HG03521 (cell line): ENCODE measurements around the gene PTPRA.

Experiments
- ATAC-seq: cut with Tn5 transposase; IDR thresholded peaks from one replicate; pipeline ENCODE4 v1.9.1; 2021; ENCODE audit warnings: mild to moderate bottlenecking, moderate library complexity; ENCODE audit not compliant: unreplicated experiment

PTPRA gene

DNA sequence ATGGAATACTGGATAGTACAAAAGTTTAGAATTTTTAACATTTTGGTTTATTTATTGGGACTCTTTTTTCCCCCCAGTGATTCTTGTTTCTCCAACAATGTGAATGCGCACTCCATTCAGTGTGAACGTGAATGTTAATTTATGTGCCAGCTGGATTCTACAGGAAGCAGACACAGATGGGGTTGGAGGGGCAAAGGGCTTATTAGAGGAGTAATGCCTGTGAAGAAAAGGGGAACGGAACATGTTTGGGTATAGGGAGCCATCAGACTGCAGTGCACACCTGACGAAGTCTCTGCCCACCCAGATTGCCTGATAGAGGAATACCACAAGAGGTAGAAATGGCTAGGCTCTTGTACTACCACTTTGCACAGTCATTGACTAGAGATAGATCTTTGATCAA lies 48.2 kb downstream of the PTPRA start:
- no peak for ATAC-seq

DNA sequence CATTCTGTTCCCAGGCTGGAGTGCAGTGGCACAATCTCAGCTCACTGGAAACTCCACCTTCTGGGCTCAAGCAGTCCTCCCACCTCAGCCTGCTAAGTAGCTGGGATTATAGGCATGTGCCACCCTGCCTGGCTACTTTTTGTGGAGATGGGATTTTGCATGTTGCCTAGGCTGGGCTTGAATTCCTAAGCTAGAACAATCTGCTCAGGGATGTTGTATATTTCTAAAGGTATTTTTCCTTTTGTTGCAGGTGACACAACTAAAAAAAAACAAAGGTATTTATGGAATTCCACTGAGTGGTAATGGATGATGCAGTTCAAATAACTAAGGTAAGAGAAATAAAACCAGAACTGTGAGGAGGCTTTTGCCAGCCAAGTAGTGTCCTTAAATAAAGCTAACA lies 49.7 kb downstream of the PTPRA start:
- ATAC-seq = no peak

DNA sequence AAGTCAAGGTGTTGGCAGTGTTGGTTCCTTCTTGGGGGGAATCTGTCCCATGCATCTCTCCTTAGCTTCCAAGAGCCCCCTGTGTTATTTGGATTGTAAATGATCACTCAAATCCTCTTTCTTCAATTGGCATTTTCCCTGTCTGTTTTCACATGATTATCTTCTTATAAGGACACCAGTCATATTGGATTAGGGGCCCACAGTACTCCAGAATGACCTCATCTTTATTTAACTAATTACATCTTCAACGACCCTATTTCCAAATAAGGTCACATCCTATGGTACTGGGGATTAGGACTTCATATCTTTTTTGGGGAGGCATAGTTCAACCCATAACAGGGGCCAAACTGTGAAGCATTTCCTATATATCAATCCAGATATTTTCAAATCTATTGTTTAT lies 57.3 kb downstream of the PTPRA start:
- ATAC-seq = no peak

DNA sequence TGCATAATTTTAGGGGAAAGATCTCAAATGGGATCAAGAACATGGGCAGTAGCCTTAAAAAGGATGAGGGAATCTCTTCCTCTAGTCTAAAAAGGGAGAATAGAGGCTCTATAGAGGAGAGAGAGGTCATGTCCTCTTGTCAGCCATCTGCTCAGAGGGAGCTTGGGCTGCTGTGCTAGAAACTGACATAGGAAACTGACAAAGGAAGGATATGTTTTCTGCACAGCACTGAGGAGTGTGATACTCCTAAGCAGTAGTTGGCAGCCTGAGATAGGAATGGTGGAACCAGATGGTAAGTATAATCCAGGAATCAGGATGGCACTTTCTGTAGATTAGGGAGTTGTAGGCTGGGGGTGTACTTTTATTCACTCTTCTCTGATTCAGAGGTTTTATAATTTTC lies 59.2 kb downstream of the PTPRA start:
- no peak for ATAC-seq

DNA sequence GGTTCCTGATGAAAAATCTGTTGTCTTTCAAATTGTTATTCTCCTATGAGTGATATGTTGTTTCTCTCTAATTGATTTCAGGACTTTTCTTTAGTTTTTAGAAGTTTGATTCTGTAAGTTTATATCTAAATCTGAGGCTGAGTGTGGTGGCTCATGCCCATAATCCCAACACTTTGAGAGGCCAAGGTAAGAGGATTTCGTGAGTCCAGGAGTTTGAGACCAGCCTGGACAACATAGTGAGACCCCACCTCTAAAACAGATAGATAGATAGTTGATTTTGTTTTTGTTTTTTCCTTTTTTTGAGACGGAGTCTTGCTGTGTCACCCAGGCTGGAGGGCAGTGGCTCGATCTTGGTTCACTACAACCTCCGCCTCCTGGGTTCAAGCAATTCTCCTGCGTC lies 64.6 kb downstream of the PTPRA start:
- ATAC-seq = no peak

DNA sequence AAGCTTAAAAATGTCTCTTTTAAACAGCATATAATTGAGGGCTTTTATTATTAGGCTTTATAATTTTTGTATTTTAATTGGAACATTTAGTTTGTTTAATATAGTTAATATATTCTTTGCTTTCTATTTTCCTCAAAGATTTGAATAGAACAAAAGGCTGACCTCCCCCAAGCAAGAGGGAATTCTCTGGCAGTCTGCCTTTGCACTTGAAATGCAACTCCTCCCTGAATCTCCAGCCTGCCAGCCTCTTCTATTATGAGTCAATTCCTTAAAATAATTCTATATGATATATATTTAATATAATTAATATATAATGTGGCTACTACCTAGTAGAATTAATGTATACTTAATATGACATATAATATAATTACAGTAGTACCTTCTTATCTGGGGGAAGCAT lies 69.2 kb downstream of the PTPRA start:
- no peak for ATAC-seq

DNA sequence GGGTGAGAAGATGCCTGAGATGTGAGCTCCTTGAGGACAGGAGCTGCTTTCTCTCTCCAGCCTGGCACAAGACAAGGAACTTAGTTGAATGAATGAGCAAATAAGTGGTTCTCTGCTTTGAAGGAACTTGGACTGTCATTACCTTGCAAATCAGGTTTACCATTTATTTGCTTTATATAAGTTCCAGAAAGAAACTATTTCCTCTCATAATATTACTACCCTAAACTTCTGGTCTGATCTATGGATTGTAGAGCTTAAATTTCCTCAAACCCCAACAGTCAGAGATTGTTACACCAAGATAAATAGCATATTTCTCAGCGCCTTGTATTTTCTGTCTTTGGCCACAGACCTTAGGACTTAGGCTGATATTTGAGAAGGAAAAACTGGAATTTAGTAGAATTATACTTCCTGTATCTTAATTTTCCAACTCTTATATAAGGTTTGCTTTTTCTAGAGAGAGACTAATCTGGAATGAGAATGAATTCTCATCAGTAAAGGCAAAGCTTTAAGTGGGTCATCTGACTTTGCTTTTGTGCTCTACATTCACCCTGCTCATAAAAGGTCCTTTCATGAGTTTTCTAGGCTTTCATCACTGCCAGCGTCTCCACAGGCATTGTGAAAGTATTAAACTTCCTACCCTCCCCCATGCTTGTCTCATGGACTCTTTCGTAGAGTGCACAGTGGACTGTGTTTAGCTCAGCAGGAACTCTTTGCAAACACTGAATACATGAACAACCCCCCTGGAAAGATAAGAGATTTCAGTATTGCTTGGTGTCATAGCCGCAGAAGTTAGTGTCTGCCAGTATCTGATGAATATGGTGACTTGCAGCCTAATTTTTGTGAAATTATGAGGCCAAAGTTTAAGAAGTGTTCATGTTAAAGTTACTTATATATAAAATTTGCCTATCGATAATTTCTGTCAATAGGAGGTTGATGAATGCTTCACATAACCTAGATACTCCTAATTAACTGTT lies 74.0 kb downstream of the PTPRA start:
- ATAC-seq = no peak

DNA sequence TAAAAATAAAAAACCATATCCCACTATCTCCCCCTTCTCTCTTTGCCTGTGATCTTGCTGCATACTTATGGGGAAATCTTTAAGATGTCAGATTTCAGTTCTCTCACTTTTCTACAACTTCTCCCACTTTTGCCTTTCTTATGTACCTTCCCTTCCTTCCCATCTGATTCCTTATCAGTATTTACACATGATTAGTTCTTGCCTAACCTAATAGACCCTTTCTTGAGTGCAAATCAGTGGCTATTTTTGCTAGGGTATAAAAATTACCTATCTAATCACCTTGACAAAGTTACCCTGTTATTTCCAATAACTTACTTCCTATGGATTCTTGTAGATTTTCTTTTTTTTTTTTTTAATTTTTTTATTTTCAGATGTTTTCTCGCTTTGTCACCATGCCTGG lies 75.7 kb downstream of the PTPRA start:
- no peak for ATAC-seq

DNA sequence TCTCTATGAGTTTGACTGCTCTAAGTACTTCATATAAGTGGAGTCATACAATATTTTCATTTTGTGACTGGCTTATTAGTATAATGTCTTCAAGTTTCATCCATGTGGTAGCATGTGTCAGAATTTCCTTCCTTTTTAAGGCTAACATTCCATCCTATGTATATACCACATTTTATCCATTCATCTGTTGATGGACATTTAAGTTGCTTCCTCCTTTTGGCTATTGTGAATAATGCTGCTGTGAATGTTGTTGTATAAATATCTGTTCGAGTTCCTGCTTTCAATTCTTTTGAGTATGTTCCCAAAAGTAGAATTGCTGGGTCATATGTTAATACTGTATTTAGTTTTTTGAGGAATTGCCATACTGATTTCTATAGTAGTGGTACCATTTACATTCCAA lies 79.5 kb downstream of the PTPRA start:
- ATAC-seq = no peak

DNA sequence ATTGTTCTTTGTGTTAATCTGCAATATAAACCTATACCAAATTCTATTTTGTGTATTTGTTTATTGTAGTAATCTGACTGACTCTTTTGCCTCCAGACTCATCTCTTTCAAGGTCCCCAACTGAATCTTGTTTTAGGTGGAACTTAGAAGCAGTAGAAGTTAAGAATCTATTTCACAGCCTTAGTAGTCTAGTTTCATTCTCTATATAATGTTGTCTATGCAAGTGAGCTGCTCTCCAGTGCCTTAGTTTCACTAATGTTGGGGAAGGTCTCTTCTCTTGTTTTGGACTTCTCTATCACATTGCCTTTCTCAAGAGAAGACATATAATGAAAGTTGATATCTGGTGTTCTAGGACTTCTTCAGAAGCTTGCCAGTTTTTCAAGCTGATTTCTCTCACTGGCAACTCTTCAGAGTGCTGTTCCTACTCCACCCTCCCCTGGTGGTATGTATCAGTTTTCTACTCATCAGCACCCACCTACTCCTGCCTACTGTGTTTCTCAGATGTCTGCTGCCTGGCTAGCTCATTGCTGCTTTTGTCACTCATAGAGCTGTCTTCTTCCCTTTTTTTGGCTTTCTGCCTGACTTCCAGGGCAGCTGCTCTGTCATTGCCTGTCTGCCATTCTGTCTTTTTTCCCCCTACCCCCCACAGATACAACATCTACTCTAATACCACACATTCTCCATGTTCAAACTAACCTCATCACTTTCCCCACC lies 82.1 kb downstream of the PTPRA start:
- ATAC-seq = no peak

DNA sequence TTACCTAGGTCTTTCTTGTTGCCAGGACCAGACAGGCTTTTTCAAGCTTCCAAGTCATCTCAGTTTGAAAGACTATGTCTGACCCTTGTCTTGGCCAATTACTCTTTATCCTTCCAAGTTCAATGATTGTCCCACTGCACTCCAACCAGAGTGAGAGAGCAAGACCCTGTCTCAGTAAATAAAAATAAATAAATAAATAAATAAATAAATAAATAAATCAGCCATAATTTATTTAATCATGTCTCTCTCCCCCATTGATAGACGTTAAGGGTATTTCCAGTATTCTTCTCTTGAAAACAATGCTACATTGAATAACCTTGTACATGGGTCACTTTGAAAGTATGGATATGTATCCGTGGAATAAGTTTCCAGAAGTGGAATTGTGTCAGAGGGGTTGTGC lies 83.2 kb downstream of the PTPRA start:
- no peak for ATAC-seq

DNA sequence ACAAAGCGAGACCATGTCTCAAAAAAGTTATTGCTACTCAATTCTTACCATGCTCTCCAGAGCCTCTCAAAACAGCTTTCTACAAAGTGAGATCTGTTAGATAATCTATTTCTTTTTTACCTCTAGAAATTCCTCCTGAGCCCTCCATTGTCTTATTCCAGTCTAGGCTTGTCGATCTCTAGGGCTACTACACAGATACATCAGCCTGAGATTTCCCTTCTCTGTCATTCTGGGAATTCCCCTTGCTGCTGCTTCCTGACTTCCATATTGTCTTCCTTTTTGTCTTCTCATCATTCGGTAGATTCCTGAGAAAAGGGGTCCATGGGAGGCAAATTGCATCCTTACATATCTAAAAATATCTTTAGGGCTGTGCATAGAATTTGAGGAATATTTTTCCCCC lies 94.6 kb downstream of the PTPRA start:
- ATAC-seq = no peak

DNA sequence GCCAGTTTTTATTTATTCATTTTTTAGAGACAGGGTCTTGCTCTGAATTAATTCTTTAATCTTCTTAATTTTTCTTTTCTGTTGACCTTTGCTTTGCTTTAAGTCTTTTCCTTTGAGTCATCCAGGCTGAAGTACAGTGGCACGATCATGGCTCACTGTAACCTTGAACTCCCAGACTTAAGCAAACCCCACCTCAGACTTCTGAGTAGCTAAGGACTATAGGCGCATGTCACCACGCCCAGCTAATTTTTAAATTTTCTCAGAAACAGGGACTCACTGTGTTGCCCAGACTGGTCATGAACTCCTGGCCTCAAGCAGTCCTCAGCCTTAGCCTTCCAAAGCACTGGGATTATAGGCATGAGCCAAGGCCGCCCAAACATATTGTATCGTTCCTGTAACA lies 98.8 kb downstream of the PTPRA start:
- no peak for ATAC-seq

DNA sequence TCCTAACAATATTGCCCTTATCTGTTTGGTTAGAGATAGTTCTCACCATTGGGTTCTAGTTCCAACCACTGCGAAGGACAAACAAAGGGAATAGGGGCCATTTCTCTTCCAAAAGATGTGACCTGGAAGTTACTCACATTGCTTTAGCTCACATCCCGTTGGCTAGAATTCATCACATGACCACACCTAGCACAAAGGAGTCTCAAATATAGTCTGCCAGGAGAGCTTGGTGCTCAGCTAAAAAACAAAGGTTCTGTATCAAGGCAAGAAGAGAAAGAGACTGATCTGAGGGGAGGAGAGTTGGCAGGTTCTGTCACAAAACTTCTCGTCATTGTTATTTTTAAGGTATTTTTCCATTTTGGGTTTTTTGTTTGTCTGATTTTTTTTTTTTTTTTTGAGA lies 100.3 kb downstream of the PTPRA start:
- ATAC-seq = no peak

DNA sequence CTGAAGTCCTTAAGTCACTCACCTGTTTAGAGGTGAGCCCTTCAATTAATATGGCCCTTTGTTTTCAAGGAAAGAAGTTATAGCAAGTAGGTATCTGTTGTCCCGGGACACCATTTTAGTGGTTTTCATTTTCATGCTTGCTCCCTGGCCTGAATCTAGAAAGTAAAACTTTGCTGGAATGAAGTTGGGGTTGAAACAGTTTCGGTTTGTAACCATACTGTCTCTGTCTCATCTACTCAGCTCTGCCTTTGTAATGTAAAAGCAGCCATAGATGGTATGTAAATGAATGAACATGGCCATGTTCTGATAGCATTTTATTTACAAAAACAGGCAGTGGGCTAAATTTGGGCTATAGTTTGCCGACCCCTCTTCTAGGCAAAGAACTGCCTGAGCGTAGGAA lies 105.2 kb downstream of the PTPRA start:
- ATAC-seq = no peak

DNA sequence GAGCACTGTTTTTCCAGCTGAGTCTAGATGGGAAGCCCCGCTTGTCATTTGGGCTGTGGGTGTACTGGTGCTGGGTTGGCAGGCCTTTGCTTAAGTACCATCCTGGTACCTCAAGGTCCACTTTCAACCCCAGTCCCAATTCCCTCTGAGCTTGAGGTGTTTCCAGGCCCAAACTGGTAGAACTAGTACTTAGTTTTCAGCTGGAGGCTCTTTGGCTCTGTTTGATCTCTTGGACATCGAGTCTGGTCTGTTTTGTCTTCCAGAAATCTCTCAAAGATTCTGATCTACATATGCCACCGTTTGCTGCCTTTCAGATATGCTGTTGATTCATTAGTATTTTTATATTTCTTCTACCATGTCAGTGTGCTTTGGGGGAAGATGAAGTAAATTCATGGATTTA lies 108.4 kb downstream of the PTPRA start:
- ATAC-seq = no peak

DNA sequence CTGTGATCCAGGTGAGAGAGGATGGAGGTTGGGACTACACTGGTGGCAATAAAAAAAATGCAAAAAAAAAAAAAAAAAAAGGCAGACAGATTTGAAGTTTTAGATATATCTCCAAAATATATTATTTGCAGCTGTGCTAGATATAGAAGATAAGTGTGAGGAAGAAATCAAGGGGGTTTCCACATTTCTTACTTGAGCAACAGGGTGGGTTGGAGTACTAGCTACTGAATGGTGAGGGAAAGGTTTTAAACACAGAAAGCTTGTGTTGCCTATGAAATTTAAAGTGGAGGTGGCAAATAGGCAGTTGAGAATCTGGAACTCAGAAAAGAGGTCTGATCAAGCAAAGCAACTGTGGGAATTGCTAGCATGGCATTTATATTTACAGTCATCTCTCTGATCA lies 110.2 kb downstream of the PTPRA start:
- ATAC-seq = no peak

DNA sequence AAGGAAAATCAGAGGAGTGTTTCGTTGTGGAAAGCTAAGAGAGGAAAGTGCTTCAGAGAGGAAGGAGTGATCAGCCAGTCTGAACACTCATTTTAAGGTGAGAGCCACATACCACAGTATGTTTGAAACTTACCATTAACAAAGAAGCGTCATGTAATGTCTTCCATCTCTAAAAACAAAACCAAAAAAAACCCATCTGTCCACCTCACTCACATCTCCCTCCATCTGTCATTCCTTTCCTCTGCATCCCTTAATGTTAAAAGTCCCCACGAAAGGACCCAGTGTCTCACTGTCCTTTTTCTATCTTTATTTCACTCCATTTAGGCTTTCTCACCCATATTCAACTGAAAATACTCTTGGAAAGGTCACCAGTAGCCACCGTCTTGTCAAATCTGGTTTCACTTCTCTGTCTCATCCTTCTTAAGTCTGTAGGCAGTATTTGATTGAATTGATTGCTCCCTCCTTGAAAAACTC lies 110.8 kb downstream of the PTPRA start:
- ATAC-seq = peak; percentile 47

DNA sequence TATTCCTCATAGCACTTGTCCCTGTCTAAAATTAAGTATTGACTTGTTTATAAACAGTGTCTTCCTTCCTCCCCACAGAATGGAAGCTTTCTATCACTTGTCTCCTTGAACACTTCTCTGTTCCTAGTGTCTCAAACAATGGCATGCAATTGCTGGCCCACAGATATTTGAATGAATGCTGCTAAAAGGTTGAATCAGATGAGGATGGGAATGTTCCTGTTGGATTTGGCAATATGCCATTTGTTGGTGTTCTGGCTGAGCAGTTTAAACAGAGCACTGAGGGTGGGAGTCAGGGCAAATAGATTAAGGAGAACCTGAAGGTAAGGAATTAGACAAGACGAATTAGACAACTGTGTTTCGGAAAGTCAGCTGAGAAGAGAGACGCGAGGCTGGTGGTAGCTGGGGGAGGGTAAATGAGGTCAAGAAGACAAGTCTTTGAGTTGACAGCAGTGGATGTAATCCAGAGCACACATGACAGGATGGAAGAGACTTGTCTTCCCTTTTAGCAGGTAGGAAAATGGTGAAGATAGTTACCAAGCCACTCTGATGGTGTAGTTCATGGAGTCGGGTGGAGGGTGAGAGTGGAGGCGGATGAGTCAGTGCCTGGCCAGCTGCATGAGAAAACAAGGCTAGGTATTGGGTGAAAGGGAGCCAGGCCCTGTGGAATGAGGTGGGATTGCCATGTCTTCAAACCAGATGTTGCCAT lies 111.8 kb downstream of the PTPRA start:
- no peak for ATAC-seq

DNA sequence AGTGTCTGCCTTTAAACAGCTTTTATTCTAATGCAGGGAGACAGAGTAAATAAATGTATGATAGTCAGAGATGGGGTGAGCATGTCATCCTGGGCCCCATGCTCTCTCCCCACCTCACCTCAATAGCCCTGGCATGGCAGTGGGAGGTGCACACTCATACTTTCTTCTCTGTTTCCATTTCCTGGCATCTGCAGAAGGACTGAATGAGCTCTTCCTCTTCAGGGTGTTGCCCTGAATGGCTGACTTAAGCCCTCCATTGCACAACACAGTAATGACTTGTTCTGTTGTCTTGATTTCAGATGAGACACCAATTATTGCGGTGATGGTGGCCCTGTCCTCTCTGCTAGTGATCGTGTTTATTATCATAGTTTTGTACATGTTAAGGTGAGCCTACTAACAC lies 113.2 kb downstream of the PTPRA start:
- ATAC-seq = no peak

DNA sequence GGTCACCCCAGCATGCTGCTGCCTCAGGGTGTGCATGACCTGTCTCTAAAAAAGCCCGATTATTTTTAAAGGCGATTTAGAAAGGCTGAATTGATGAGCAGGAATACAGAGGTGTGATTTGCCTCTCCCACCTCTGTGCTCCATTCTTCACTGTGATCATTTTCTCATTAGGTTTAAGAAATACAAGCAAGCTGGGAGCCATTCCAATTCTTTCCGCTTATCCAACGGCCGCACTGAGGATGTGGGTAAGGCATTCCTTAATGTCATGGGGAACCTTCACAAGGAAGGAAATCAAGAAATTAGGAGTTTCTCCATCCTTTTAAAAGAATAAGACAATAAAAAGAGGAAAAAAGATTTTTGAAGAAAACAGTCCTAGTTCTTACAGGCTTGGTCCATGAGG lies 114.6 kb downstream of the PTPRA start:
- no peak for ATAC-seq

DNA sequence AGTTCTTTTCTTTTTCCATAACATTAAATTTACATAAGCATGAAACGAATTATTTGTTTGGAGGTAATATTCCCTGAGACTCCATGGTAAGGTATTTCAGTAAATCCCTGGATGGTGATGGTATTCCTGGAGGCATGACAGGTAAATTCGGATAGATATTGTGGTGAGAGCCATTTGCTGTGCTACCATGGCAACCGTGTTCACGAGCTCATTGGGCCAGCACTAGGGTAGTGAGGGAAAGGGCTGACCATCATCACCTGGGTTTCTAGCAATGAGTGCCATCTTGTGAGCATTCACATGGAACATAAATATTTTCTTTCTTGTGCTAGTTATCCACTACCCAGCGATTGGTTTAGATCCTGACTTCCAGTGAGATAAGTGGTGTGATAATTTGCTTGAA lies 118.3 kb downstream of the PTPRA start:
- ATAC-seq = no peak
